ENCODE measurements around the gene HEXD.
"Not testable (repeated sequence)": the region's sequence is repeated elsewhere in the genome, so short reads cannot be mapped to it uniquely, and the experiment has no call there.

Gene HEXD

DNA sequence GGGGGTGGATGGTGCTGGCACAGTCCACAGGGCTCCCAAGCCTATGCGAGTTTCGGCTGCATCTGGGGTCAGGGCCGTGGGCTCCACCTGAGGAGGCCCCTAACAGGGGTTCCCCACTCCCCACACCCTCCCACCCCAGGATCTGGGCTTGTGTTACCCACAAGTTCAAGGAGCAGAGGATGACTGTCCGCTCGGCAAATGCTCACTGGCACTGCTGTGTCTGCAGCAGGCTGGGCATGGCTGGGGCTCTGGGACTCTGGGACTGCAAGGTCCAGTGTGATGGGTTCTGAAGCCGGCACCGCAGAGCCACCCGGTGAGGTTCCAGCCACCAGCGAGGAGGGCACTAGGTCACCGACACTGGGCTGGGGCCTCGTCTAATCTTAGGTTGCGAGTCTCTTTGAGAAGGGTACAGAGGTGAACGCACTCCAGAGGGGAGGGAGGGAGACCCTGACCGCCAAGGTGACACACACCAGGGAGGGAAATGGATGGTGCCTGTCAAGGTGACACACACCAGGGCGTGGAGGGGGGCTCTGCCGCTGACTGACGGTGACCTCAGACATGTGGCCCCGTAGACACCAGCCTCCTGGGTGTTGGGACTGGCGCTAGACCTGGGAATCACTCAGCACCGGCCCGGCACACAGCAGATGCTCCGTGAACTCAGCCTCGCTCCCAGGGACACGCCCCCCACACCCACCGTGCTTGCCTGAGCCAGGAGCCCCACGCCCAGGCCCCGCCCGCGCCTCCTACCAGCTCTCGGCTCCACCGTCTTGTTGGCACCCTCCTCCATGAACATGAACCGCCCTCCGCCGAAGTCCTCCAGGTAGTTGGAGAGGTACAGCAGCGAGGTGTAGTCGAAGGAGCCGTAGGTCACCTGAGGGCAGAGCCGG, 20.5 kb upstream of the HEXD start:
- no peak for DNase-seq

DNA sequence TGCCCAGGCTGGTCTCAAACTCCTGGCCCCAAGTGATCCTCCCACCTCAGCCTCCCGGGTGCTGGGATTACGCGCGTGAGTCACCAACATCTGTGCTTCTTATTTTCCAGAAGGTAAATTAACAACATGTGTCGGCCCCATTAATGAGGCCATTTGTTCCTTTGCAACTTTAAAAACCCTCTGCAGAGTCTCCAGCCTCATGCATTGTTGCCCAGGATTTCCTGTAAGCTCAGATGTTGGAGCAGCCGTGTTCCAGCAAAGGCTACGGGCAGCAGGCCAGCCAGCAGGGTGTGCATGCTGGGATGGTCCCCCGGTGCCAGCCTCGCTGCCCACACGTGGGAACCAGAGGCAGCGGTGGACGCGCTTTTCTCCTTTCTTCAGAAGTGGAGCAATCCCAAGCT, 19.1 kb upstream of the HEXD start:
- DNase-seq = no peak

DNA sequence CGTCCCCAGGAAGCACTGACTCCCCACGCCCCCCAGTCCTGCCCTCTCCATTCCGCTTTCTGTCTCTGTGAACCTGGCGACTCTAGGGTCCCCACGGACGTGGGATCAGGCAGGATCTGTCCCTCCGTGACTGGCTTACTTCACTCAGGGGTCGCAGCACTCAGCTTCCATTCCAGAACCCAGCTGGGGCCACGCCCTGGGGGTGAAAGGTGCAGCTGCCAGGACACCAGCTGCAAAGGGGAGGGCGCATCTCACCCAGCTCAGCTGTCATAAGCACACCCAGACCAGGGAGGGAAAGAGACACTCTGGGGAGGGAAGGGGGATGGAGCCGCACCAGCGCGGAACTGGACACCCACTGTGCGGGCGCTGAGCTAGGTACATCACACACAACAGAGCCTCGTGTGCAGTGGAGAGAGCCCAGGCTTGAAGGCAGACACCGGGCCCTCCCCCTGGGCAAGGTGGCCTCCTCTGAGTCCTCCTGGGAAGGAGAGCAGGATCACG, 18.5 kb upstream of the HEXD start:
- DNase-seq = no peak

DNA sequence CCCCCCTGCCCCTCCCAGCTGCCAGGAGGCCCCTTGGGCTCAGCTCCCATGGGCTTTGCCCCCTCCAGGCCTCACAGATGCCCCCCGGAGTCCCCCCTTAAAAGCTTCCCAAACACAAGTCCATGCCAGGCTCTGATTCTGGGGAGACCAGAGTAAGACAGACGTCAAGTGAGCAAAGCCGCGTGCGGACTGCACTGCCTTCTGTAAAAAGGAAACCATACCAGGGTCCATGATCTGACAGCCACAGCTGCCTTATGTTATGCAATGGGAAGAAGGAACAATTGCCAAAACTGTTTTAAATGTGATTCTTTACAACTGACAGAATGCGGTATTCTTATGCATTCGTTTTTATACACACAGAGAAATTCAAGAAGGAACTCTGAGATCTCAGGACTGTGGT, 17.9 kb upstream of the HEXD start:
- DNase-seq = no peak

DNA sequence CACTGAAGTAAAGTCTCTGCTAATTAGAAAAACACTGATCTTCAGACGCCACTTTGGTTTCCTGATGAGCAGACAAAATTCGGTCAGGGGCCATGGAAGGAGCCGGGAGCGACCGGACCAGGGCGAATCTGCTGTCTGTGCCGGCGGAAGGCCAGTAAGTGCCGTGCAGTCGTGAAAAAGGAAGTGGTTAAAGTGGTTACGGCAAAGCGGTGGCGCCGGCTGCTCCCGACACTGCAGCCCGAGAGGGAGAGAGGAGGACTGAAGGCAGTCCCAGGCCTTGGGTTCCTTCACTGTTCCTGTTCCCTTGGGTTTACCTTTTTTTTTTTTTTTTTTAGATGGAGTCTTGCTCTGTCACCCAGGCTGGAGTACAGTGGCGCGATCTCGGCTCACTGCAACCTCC, 17.3 kb upstream of the HEXD start:
- DNase-seq = no peak

DNA sequence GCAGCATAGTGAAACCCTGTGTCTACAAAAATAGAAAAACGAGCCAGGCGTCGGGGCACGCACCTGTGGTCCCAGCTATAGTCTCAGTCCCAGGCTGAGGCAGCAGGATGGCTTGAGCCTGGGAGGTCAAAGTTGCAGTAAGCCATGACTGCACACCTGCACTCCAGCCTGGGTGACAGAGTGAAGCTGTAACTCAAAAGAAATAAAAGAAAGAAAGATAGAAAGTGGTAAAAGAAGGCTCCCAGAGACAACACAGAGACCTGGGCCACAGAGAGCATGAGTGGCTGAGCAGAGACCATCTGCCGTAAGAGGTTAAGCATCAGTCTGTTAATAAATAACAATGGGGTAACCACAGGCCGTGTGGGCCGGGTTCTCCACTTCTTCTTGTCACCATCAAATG, 15.3 kb upstream of the HEXD start:
- DNase-seq = no peak

DNA sequence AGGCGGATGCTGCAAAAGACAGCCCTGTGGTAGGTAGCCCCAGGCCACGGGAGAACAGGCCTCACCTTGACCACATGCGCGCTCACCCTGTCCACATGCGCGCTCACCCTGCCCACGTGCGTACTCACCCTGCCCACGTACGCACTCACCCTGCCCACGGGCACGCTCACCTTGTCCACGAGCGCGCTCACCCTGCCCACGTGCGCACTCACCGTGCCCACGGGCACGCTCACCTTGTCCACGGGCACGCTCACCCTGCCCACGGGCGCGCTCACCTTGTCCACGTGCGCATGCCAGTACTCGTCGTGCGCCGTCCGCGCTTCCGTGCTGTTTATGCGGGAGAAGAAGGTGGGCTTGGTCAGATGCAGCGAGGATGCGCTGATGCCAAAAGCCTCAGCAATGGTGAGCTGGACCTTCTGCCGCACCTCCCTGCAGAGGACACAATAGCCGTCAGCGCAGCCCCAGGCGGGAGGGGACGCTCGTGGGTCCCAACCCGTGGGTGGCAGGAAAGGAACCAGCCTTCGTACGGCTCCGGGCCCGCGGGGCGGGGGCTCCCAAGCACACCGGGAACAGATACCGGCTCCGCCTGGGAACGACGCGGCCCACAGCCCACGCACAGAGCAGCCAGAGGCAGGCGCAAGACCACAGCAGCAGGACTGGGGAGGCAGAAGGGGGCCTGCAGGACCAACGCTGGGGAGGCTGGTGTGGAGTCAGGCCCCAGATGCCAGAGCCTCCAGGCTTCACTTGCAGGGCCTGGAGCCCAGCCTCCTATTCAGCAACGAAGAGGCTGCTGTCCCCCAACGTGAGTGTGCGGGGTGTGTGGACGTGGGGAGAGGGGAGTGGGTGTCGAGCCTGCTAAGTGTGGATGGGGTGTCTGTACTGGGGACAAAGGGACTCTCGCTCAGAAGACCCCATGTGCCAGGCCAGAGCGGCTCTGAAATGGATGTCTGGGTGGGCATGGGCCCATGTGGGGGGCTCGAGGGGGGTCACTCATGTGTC, 14.2 kb upstream of the HEXD start:
- DNase-seq = no peak

DNA sequence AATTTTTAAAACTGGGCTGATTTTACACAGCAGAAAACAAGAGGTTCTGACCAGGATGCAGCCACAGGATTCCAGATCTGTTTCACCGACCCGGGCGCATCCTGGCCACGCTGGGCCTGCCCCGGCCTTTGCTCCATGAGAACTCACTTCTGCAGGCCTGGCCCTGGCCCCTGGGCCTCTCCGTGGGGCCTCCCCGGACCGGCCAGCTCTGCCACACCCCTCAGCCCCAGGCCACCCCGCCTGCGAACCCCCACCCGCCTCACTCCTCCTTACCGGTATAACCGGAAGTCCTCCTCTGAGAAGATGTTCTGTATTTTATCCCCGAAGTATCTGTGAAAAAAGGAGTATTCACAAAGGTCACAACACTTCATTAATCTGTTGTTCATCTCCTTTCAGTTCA, 13.1 kb upstream of the HEXD start:
- DNase-seq = no peak

DNA sequence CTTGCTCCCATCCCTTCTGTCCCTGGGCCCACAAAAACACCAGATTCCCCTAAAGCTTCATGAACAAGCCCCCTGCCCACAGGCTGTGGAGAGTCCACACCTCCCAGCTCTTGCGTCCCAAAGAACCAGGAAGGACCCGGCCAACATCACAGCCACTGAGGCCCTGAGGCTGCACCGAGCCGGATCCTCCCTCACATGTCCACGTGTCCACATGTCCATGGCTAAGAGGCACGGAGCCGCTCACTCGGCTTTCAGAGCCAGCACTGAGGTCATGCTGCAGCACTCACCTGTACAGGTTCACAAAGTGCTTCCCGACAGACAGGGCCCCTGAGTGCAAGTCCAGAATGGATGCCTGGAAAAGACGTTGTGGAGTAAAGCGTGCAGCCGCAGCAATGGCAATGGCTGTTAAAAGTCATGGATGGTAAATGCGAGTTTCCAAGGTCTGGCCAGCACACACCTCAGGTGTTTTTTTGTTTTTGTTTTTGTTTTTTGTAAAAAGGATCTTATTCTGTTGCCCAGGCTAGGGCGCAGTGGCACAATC, 11.9 kb upstream of the HEXD start:
- DNase-seq = no peak

DNA sequence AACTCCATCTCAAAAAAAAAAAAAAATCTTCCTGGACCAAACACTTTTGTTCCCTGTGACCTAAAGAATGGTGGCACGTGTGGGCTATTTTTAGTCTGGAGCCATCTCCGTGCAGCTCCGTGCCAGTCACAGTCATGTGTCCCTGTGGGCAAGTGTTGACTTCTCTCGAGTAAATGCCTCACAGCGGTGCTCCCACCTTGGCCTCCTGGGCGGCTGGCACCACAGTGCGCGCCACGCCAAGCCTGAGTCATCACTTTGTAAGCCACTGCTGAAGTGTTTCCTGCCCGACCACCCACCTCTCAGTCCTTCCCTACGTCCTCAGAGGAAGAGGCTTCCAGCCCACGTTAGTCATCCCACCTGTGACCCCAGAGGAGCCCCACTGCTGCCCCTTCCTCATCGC, 10.9 kb upstream of the HEXD start:
- DNase-seq = no peak

DNA sequence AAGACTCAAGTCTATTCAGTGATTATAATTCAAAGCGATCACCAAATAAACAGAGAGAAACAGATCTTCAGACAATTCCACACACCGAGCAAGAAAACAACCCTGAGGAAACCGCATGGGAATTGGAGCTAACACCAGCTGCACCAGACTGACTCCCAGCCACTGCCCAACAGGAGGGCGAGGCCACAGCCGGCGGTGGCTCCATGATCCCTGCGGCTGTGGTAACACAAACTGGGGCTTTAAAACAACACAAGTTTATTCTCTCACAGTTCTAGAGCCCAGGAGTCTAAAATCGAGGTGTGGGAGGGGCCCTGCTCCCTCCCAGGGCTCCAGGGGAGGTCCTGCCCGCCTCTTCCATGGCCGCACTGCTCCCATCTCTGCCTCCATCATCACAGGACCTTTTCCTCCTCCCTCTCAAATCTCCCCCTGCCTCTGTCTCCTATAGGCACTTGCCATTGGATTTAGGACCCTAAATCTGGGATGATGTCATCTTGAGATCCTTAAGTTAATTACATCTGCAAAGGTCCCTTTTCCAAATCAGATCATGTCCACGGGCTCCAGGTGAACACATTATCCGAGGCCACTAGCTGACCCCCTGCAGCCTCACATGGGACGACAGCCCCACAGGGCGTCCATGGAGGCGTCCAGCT, 9.7 kb upstream of the HEXD start:
- DNase-seq = no peak

DNA sequence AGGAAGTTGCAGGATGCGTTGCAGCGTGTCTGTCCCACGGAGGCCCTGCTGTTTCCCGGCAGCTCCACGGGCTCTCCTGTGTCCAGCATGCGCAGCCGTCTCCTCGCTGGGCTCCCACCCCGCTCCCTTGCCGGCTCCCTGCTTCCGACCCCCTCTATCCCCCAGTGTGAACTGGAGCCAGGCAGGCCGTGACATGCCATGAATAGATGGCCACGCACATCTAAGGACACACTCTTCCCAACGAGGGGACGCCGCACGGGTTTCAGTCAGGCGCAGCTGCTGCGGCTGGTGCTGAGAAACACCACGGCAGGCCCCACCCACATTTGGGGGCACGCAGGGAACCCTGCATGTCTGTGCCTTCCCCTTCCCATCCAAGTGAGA, 9.2 kb upstream of the HEXD start:
- DNase-seq = no peak

DNA sequence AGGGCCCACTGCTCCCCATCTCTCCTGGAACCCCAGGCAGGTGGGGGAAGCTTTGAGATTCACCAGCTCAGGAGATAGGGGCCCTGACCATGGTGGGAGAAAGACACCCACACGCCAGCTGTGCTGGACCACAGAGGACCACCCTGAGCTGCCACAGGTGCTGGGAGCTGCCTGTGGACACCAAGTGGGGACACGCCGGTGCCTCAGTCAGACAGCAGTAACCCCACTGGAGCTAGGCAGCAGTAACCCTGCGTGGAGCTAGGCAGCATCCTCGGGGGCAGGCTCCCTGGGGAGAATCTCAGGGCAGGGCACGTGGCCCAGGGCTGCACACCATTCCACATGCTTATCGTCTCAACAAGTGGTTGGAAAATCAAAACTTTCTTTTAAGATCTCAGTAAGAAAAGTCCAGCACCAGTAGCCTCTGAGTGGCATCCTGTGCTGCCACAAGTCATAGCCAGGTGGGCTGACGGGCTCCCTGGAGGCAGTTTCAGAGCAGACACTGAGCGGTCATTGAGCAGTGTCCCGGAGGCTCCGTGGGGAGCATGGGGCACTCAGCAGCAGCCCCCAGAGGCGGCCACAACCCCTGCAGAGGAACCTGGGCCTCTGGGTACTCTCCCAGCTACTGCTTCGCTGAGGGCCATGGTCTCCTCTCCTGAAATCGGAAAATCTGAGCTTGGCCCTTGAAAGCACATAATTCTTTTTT, 8.0 kb upstream of the HEXD start:
- no peak for DNase-seq

DNA sequence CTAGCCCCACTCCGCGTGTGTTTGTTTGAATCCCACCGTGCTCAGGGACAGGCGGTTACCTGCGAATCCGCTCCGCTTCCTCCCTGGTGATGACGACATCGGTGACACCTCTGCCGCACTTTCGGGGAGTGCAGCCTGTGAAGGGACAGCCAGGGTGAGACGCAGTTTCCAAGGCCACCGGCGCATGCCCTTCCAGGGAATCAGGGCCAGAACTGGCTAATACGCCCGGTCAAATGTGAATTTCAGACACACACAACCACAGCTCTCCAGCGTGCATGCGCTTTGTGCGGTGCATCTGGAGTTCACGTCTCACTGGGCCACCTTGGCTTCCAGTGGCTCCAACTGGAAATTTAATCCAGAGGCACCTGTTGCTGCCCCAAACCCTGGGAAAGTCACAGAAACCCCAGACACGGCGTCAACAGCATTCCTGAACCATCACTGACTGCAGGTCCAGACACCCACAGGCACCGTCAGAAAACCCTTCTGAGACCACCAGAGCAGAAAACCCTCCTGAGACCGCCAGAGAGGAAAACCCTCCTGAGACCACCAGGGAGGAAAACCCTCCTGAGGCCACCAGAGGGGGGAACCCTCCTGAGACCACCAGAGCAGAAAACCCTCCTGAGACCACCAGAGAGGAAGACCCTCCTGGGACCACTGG, 6.6 kb upstream of the HEXD start:
- no peak for DNase-seq

DNA sequence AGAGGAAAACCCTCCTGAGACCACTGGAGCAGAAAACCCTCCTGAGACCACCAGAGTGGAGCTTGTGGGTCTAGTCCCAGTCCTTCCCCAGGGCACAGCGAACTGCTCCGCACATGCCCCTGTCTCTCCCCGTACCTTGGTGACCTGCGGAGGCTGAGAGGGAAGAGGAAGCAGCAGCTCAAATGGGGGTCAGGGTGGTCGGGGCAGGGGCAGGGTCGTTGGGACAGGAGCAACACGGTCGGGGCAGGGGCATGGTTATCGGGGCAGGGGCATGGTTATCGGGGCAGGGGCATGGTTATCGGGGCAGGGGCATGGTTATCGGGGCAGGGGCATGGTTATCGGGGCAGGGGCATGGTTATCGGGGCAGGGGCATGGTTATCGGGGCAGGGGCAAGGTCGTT, 6.1 kb upstream of the HEXD start:
- DNase-seq = not testable (repeated sequence)

DNA sequence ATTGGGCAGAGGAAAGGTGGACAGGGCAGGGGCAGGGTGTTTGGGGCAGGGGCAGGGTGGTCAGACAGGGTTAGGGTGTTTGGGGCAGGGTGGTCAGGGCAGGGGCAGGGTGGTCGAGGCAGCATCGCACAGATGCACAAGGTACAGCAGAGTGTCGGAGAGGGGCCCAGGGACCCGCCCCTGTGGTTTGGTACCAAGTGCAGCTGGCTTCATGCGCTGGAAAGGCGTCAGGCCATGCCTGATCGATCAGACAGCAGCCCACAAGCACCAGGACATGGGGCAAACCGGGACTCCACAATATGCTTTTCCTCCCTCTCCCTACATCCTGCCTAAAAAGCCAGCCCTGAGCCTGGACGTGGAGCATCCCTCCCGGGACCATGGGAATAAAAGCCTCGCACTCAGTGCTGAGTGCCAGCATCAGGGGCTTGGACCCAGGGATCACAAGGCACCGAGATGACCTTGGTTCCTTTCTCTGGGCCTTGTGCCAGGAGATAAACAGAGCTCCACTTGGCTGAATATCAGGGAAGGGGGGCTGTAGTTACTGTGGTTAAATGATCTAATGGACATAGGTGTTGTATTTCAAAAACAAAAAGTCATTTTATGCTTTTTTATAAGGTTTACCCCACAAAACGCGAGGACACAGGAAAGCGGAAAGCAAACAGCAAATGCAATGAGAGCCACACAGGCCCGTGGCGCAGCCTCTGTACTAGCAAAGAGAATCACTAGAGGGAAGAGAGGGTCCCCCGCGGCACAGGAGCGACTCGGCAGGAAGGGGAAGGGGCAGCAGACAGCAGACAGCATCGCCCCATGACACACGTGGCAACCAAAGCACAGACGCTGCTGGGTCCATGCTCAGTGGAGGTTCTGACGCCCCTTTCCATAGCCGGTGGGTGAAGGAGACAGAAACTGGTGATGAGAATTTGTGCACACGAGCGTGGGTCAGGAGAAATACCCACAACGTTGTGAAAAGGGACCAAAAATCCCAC, 5.3 kb upstream of the HEXD start:
- no peak for DNase-seq

DNA sequence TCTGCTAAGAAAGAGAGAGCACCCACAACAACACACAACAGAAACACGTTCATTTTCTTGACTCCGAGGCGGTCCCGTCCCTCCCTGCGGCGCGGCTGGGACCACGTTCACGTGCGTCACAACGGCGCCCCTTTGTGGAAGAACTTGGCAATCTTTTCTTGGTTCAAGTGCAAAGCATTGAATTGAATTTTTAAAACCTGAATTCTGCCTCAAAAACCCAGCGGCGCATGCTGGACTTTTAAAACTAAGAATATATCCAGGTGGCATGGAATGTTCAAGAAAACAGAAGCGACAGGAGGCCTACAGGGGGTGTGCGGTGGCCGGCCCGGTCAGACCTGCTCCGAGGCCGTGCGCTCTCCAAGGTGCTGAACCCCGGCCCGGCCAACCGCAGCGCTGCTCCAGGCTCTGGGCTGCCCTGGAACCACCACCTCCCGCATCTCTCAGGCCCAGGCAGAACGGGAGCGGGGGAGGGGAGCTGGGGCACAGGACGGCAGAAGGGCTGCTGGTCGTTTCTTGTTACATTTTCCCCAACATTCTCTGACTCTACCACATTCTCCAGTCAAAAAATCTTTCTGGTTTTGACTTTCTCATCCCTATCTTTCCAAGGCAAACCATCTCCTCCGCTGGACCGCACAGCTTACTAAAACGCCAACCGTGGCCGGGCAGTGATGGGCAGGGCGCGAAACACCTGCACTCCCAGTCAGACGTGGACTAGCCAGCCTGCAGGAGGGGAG, 3.4 kb upstream of the HEXD start:
- no peak for DNase-seq

DNA sequence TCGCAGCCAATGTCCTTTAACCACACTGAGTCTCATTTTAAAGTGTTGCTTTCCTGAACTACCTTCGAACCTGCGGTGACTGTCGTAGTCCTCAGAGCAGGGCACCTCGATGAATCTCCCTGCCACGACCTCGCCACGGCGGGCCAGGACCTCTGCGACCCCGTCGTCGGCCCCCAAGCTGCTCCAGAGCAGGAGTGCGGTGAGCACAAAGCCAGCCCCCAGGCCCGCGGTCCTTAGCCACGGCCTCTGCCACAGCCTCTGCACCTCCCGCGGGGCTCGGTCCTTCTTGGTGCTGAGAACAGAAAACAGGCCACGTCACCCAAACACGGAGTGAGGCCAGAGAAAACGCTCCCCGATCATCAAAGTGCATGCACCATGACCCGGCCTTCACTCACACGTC, 2.8 kb upstream of the HEXD start:
- DNase-seq = no peak

DNA sequence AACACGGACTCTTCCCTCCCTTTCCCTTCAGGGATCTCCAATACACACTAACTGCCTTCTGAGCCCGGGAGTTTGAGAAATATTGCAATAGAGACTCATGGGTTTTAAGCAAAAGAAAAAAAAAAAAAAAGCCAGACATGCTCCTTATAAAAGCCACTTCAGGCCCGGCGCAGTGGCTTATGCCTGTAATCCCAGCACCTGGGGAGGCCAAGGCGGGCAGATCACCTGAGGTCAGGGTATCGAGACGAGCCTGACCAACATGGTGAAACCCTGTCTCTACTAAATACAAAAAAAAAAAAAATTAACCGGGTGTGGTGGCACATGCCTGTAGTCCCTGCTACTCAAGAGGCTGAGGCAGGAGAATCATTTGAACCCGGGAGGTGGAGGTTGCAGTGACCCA, 2.4 kb upstream of the HEXD start:
- DNase-seq = no peak

DNA sequence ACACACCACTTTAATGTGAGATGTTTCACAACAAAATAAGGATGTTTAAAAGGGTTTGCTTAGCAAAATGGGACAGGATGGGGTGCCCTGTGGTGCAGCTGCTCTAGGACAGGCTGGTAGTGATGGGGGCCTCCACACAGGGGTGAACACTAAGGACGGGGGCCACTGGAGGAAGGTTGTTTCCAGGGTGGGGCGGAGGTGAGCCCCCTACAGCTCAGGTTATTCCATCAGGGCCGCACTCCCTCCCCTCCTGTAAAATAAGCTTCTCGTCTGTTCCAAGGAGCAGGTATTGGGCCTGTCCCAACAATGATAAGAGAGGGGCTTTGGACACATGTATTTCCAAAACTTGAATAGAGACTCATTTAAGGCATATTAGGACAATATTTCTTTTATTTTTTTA, 1.9 kb upstream of the HEXD start:
- no peak for DNase-seq
